UCSD-AML1 (cell line): ENCODE data around the gene FAM47E.

ENCODE experiments used
- DNase-seq: peaks from one replicate; lab custom pipeline; 2025; ENCODE audit not compliant: unreplicated experiment; lab: John Stamatoyannopoulos, UW

FAM47E gene

DNA sequence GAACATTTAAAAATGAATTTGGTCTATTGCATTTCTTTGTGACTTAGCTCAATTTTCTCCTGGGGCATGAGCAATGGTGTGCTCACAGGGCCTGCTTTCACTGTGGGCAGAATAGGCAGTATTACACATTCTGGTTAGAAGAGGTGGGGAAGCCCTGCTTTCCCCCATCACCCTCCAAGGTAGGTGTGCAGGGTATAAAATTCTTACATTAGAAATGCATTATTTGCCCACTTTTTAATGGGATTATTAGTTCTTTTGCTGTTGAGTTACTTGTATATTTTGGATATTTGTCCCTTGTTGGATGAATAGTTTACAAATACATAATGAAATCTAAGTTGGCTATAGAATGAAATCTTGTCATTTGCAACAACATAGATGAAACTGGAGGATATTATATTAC, 46.7 kb downstream of the FAM47E start:
- DNase-seq, result no peak

DNA sequence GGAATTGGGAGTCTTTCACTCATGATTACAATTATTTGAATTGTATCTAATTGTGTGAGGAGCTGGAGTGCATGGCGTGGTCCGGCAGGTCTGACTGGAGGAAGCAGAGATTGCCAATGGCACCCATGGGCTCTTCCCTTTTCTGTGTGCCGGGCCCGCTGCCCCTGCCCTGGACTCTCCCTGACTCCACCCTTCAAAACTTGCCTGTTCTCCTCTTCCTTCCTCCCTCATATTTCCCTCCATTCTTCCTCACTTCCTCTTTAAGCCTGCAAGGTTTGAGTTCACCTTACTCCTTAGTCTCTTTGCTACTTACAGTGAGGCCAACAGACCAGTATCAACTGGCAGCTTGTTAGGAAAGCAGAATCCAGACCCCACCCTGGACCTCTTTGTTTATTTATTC, 48.5 kb downstream of the FAM47E start:
- DNase-seq, result peak; percentile 28

- DNase-seq, result peak; percentile 26
Measured at GRCh38 chr4:76301068-76301774, 49.7 kb downstream of the FAM47E start.

- no peak for DNase-seq
Measured at GRCh38 chr4:76301775-76302162, 50.2 kb downstream of the FAM47E start.

GRCh38 chr4:76302826-76303438, 51.4 kb downstream of the FAM47E start:
- no peak for DNase-seq

- DNase-seq, result peak; percentile 53
Measured at GRCh38 chr4:76305033-76305687, 53.6 kb downstream of the FAM47E start.

DNA sequence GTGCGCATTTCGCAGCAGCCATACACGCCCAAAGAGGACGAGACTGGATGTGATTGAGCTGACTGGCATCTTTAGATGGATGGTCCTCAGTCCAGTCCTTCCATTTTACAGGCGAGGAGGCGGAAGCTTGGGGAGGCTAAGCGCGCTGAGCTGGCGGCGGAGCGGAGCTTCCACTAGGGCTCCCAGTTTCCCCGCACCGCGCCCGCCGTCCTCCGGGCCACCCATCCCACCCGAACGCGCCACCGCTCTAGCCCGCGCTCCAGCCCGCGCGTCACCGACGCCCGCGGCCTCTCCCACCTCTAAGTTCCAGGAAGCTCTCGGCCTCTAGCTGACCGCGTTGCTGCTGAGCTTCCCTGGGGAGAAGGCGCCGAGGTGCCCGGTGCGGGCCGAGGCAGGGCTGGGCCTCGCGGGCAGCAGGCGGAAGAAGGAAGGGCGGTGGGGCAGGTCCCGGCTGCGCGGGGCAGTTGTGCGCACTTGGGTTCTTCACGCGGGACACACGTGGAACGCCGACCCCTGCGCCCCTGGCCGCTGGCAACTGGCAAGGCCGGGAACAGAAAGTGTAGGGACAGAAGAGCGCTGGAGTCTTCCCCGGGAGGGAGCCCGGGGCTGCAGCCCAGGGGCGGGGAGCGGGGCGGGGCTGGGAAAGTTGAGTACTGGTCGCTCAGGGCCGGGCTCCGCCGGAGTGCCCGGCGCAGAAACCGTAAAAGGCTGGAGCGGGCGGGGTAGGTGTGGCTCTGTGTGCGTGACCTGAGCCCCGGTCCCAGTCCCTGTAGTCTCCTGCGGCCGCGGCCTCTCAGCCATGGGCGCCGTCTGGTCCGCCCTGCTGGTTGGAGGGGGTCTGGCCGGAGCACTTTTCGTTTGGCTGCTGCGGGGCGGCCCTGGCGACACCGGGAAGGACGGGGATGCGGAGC, 54.7 kb downstream of the FAM47E start, which contains the start of gene STBD1:
Gene STBD1, plus strand, starts transcription at position 763 of the 911 bp plus-strand sequence. Its CDS starts 37 bp downstream, at position 800.
- DNase-seq, result peak; percentile 74

DNA sequence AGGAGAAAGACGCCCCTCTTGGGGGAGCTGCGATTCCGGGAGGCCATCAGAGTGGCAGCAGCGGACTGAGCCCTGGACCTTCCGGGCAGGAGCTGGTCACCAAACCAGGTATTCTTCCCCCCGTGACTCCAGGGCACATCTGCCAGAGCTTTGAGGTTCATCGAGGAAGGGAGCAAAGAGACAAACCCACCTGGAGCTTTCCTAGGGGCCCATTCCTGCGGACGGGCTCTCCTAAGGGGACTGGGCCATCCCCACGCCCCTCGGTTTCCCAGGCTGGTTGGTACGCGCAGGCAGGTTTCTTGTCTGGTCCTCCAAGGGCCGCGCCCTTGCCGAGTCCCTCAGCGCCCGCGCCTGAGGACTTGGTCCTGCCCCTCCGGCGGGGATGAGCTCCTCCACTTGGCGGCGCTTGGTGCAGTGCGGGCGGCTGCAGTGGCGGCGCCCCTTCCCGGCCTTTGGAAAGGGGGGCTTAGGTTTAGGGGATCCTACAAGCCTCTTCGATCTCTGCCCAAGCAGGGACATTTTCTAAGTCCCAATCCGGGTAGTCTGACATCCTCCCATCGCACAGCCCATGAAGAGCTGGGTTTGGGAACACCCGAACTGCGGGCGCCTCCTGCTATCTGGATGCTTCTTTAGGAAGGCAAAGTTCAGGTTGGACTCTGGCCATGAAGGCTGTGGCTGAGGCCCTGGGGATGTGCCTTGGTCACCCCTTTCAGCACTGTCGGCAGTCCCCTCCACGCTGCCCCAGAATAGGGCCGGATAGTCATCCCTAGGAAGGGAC, 55.5 kb downstream of the FAM47E start:
- DNase-seq, result peak; percentile 65

DNA sequence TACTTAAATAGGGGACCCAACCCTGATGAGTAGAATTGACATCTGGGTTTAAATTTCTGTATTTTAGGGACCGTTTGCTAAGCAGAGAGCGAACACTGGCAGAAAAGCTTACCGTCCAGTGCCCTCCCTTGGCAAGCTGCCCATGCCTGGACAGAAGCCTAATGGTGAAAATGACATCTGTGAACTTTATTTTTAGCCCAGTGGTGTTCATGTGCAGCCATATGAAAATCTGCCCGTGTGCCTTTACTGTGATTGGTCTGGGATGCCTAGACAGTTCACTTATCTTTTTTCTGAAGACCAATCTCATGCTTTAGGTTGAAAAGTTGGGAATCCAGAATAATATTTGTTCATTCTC, 56.1 kb downstream of the FAM47E start:
- no peak for DNase-seq

GRCh38 chr4:76308548-76308947, 57.0 kb downstream of the FAM47E start:
- DNase-seq, result no peak

- DNase-seq, result no peak
Measured at GRCh38 chr4:76309939-76310550, 58.5 kb downstream of the FAM47E start.

GRCh38 chr4:76310683-76311082, 59.2 kb downstream of the FAM47E start:
- DNase-seq, result no peak

DNA sequence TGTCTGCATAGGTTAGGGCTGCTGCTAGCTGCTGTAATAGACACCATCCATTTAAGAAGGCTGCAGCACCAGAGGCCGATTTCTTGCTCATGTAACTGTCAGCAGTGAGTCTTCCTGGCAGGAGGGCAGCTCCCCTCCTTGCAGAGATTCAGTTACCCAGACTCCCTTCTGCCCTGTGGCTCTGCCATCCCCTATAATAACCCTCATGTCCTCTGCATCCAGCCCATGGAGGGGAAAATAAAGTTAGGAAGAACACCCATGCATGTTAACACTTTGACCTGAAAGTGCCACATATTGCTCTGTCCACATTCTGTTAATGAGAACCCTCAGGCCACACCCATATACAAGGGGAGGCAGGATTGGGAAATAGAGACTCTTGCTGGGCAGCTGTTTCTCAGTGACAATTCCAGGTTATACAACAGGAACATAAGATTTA, 60.4 kb downstream of the FAM47E start:
- no peak for DNase-seq

GRCh38 chr4:76312457-76312856, 60.9 kb downstream of the FAM47E start:
- DNase-seq, result no peak

DNA sequence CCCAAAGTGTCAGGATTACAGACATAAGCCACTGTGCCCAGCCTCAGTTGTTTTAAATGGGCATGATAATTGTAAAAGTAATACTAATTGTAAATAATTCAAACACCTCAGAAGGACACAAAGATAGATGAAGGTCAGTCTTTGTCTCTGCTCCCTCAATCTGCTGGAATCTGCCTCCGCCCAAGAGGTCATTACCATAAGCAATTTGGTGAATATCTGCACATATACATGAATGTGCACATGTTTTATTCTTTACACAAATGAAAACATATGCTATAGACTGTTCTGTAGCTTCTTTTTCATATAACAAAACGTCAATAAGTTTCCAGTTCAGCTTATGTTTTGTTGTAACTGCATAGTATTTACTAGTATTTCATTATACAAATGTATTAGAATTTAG, 62.0 kb downstream of the FAM47E start:
- no peak for DNase-seq

- DNase-seq, result no peak
Measured at GRCh38 chr4:76315267-76315918, 63.9 kb downstream of the FAM47E start.

DNA sequence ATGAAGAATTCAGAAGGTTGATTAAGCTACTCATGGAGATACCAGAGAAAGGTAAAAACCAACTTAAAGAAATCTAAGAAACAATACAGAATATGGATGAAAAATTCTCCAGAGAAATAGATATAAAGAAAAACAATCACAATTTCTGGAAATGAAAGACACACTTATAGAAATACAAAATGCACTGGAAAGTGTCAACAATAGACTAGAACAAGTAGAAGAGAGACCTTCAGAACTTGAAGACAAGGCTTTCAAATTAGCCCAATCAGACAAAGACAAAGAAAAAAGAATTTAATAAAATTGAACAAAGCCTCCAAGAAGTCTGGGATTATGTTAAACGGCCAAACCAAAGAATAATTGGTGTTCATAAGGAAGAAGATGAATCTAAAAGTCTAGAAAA, 64.6 kb downstream of the FAM47E start:
- DNase-seq, result no peak

DNA sequence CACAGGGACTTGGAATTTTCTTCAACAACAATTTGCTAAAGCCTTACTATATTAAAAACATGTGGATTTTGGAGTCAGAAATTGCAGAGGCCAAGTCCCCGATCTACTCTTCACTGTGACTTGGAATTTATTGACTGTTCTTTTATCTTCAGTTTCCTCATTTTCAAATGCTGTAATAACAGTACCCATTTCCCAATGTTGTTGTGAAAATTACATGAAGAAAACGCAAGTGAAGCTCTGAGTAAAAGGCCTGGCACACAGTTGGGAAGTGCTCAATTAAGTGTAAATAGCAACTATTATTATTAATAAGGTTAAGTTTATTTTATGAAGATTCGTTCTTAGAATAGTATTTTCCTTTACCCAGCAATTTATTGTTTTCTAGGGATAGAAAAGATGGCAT, 70.7 kb downstream of the FAM47E start:
- DNase-seq, result no peak

- DNase-seq, result no peak
Measured at GRCh38 chr4:76325072-76325471, 73.6 kb downstream of the FAM47E start.

- DNase-seq, result no peak
Measured at GRCh38 chr4:76326515-76326914, 75.0 kb downstream of the FAM47E start.
